GM18861 (cell line): ENCODE data around the gene PAX8.

Experiments used
- ATAC-seq: cut with Tn5 transposase; IDR thresholded peaks from one replicate; pipeline ENCODE4 v1.9.1; 2021; ENCODE audit not compliant: unreplicated experiment

Gene PAX8

DNA sequence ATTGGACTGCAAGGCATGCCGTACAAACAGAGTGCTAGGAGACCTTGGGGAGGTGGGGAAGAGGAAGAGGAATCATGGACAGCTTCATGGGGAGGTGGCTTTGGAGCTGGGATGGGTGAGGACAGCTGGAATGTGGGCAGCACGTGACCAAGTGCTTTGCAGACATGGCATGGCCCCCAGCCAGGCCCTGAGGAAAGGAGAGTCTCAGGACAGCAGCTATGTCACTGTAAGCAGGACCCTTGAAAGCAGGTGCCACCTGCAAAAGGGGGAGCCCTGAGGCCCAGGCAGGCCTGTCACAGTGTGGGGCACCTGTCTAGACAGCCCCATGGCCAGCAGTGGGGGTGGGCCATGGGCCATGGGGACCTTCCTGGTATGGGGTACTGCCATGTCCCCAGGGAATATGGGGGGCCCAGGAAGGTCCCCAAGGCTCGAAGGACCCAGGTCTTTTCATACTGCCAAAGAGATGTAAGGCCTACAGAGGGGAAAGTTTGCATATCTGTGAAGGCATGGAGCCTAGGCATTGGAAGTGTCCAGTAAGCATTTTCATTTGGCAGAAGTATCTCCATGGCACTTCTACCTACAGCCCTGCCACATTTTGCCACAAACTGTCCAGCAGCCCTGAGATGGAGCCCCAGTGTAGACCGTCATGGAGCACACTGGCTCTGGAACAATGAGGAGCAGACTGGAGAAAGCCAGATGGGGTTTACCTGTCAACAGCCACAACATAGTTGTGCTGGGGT is 9.9 kb downstream of the PAX8 start:
- ATAC-seq, result no peak

- no peak for ATAC-seq
Measured at GRCh38 chr2:113266431-113266830, 12.3 kb downstream of the PAX8 start.

GRCh38 chr2:113264713-113265403 is 13.9 kb downstream of the PAX8 start:
- no peak for ATAC-seq

DNA sequence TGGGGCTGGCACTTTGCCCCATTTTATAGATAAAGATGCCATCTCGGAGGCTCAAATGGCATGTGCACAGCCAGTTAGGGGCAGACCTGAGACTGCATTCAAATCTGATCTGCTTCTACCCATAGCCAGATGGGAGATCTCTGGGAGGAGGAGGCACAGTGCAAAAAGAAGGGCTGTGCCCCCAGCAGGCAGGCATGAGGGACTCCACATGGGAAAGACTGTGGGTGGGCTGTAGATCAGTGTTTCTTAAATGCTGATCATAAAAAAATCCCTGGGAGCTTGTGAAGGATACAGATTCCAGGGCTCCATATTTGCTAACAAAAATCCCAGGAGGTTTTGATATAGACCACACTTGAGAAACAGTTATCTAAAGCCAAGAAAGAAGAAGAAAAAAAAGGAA is 15.2 kb downstream of the PAX8 start:
- ATAC-seq, result no peak

GRCh38 chr2:113260991-113261390 is 17.7 kb downstream of the PAX8 start:
- ATAC-seq, result no peak

DNA sequence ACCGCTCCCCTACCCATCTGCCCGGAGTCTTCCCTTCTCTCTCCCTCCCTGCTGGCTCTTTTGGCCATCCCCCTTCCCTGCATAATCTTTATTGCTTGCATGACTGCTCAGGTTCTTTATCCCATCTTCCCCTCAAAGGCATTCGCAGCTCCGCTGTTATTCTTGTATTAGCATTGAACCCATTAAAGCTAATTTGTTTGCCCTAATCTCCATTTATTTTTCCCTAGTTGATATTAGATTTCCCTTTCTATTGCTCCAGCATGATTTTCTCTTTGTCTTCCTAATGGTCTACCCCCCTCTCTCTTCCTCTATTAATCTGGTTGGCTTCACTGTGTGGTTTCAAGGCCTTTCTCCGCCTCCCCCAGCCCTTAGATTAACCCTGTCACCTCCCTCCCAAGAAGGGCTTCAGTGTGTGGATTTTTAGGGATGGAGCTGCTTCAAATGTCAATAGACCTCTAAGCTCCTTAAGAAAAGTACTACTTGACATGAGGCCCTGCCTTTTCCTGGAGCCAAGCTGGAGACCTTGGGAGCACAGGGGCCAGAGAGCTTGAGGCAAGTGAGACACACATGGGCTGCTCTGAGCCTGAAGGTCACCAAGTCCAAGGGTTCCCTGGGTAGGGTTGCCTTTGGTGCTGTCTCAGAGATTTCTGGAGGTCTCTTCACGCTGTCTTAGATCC is 20.1 kb downstream of the PAX8 start:
- ATAC-seq, result no peak

DNA sequence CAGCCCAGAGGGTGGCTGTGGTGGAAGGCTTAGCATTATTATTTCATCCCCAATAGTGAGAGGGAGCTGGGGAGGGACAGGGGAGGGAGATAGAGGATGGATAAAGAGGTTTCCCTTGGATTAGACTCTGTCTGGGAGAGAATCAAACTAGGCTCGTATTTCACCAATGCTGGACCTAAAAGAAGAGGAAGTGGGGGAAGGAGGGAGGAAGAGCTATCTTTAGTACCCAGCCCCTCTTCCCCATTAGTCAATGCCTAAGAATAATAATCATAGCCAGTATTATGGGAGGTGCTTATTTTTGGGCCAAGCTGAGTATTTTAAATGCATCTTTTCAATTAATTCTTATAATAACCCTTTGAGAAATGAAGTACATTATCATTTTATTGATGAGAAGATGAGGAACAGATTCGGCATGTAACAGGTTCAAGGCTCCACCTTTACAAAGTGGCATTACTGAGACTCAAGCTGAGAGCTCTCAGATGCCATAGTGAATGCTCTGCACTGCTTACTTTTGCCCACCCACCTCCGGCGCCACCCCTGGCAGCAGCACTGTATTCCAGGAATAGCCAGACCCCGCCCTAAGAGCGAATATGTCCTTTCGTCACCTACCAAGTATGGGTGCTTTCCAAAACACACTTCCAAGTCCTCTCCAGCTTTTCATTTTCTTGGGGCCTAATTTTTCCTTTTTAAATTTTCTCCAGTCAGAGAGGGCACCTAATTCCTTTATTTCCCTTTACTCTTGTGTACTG is 21.0 kb downstream of the PAX8 start:
- ATAC-seq, result no peak

GRCh38 chr2:113255140-113256070 is 23.3 kb downstream of the PAX8 start:
- ATAC-seq, result no peak

GRCh38 chr2:113253453-113253852 is 25.3 kb downstream of the PAX8 start:
- no peak for ATAC-seq

GRCh38 chr2:113252047-113252590 is 26.6 kb downstream of the PAX8 start:
- ATAC-seq, result no peak

GRCh38 chr2:113251118-113251517 is 27.6 kb downstream of the PAX8 start:
- no peak for ATAC-seq

GRCh38 chr2:113248997-113249770 is 29.5 kb downstream of the PAX8 start:
- no peak for ATAC-seq

DNA sequence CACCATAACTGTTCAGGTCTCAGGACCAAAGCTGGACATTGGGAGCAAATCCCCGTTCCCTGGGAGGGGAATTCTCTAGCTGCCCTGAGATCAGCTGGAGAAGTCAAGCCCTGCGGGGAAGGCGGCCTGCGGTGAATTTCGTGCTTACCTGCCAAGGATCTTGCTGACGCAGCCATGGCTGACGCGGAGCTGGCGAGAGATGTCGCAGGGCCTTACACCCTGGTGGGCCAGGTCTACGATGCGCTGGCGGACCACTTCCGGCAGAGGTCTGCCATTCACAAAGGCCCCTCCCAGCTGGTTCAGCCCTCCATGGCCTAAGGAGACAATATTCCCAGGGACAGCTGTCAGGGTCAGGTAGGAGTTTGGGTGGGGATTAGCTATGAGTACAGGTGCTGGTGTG is 32.1 kb downstream of the PAX8 start:
- no peak for ATAC-seq

DNA sequence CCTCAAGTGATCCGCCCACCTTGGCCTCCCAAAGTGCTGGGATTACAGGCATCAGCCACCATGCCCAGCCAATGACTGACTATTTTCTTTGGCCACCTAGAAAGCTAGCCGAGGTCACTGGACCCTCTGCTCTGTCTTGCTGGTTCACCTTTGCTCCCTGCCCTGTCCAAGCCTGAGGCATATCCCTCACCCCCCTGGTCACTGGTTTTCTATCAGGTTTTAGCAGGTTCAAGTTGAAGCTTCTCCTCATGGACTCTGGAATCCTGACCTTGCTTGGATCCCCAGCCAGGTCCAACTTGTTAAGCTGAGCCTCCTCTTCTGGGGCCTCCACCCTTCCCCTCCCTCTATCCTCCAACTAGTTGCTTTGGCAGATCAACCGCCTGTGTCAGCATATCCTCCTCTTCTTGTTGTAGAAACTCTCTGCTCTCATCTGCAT is 33.4 kb downstream of the PAX8 start:
- no peak for ATAC-seq

DNA sequence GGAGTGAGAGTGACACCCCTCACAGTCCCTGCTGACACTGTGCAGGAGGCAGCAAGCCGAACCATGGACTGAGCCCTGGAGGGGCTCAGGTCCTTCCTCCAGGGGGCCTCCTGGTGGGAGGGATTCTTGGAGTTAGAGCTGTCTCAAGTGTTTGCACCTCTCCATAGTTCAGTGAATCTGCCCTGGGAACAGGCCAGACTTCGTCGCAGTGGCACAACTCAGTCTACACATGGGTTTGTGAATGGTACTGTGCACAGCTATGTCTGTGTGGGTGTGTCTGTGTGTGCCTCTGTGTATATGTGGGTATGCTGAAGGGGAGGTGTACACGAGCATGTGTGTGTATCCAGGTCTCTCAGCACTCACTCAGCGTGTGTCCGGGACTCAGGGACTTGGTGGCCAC is 36.4 kb downstream of the PAX8 start:
- ATAC-seq, result no peak

DNA sequence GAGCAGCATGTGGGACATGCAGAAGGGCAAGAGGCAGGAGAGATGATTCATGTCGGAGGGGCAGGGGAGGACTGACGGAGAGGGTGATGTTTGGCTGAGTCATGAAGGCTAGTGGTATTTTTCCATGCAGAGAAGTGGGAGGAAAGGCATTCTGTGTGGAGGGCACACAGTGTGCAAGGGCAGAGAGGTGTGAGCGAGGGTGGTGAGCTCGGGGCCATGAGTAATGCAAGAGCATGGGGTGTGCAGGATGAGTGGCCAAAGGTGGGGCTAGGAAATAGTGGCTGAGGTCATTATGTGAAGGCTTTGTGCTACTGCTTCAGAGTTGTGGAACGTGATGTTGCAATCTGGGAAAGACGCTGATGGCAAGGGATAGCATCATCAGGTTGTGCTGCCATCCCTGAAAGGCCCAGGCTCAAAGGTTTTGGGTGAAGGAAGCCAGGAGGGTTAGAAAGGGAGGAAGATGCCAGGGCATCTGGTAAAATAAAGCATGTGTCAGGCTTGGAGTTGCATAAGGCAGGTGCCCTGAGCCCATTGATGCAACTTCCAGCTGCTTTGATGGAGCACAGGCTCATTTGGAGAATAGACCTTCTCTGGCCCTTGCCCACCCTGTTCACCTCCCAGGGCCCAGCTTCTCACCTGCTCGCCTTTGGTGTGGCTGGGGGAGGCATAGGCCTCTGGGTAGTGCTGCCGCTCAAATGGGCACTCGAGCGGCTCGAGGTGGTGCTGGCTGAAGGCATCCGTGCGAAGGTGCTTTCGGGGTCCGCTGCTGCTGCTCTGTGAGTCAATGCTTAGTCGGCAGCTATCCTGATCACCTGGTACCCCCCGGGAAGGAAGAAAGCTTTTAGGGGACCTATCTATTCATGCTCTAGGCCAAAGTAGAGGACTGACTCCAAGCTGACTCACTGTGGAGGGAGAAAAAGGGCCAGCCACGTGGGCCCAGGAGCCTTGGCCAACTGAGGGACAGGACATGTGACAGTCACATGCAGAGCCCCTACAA is 37.5 kb downstream of the PAX8 start:
- ATAC-seq, result no peak

- no peak for ATAC-seq
Measured at GRCh38 chr2:113240150-113240914, 38.4 kb downstream of the PAX8 start.
